GM19351 (cell line): Measurements from ENCODE around the gene SLC34A1.
"Not testable (repeated sequence)": the region's sequence is repeated elsewhere in the genome, so short reads cannot be mapped to it uniquely, and the experiment has no call there.

Experiments used
- ATAC-seq: cut with Tn5 transposase; IDR thresholded peaks from one replicate; pipeline ENCODE4 v1.9.1; 2021; ENCODE audit warnings: mild to moderate bottlenecking, moderate library complexity; ENCODE audit not compliant: unreplicated experiment

SLC34A1 gene

DNA sequence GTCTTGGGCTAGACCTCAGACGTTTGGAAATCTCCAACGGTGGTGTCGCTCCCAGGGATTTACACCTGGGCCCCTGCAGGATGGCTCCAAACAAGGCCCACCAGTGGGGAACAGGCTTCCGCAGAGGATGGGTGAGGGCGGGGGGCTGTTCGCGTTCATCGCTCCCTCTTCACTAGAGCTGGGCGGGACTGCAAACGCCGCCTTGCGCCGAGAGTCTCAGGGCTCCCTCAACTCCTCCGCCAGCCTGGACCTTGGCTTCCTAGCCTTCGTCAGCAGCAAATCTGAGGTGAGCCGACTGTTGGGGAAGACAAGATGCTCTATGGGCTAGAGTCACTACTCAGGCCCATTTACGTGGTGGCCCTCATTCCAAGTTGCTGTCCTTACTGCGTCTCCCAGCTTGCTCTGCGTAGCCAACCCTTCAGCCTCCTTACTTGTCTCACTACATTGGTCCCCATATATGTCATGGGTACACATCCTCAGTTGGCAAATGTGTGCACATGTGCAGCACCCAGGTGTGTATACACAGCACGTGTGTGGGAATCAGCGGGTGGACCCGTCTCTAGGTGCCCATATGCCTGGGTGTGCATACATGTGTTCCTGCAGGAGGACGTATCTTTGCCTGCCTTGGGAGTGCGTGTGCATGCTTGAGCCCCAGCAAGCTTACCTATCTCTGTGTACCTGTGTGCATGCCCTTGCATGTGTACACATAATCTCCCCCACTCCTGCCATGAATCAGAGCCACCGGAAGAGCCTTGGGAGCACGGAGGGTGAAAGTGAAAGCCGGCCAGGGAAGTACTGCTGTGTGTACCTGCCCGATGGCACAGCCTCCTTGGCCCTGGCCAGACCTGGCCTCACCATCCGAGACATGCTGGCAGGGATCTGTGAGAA is 16.0 kb upstream of the SLC34A1 start:
- ATAC-seq = no peak

DNA sequence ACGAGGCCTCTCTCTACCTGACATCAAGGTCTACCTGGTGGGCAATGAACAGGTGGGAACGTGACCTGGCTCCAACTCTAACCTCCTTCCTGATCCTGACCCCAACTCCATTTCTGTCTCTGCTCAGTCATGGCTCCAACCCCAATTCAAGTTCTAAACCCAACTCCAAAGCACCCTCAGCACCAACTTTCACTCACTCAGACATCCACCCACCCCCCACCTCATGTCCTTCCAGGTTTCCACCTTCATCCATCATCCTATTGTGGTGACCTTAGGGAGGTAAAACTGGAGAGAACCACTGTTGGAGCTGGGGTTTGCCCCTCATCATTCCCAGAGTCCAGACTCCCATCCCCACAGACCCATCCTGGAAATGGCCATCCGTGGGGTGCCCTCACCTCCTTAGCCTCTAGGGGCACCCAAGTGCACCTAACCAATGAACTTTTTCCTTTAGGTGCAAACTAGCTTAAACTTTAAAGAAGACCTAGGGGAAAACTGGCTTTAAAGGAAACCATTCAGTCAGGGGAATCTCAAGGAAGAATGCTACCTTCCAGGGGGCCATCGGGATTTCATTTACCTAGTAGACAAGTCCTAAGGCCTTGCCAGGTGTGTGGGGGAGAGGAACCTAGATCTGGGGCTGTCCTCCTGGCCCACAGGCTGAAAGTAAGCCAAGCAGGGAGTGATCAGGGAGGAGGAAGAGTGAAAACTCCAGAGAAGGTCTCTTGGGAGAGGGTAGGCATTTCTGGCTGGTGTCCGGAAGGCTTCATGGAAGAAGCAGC is 15.2 kb upstream of the SLC34A1 start:
- ATAC-seq = no peak

DNA sequence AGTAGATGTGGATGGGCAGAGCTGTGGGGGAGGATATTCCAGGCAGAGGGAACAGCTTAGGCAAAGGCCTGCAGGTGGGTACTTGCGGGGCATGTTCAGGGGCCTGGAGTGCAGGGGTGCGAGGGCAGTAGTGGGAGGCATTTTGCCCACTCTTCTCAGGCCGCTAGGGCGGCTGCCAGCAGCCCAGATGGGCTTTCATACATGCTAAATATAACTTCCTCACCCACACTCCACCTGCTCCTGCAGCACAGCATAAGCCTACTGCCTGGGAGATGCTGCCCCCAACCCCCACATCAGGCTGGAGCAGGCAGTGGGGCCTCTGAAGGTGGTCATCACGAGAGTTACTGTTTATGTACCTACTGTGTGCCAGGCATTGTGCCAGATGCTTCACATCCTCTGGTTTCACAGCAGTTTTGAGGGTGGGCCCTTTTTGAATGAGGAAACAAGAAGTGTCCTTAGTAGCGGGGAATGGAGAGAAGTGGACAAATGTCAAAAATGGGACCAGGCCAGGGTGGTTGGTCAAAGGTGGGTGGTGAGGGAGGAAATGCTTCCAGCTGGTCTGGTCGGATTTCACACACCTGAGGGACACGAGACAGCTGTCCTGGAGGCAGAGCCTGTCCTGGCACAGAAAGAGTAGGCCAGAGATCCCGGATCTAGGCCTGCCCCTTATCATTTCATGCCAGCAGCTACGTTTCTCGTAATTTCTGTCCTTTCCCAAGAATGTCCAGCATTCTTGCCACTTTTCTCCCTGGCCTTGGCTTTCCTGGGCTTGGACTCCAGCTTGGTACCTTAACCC is 14.4 kb upstream of the SLC34A1 start:
- no peak for ATAC-seq

DNA sequence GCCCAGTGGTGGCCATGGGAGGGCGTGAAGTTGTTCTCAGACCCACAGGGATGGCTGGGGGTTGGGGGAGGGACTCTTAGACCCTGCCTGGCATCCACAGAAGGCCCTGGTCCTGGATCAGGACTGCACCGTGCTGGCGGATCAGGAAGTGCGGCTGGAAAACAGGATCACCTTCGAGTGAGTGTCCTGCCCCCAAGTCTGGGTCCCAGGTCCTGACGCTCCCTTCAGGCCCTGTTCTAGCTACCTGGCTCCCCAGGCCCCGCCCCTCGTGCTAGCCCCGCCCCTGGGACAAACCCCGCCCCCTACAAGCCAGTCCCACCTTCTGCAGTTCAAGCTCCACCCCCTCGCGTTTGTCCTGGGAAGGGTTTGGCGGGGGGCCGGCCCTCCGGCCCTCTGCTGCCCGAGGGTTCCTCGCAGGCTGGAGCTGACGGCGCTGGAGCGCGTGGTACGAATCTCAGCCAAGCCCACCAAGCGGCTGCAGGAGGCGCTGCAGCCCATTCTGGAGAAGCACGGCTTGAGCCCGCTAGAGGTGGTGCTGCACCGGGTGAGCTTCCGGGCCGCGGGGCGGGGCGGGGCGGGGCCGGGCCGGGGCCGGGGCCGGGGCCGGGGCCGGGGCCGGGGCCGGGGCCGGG is 13.6 kb upstream of the SLC34A1 start:
- no peak for ATAC-seq

- no peak for ATAC-seq
Measured at GRCh38 chr5:177371120-177372033, 12.9 kb upstream of the SLC34A1 start.

- ATAC-seq = no peak
Measured at GRCh38 chr5:177372034-177372896, 12.0 kb upstream of the SLC34A1 start.

DNA sequence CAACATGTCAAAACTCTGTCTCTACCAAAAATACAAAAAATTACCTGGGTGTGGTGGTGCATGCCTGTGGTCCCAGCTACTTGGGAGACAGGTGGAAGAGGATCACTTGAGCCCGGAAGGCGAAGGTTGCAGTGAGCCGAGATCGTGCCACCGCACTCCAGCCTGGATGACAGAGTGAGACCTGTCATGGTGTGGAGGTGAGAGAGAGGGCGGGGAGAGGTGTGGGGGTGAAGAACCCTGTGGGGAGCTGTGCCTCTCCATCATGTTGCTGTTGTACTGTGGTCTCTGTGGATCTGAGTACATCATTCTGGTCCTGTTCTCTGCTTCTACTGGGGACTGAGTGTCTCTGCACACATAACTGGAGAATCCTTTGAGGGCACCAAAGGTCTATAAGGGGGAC is 11.3 kb upstream of the SLC34A1 start:
- ATAC-seq = no peak

DNA sequence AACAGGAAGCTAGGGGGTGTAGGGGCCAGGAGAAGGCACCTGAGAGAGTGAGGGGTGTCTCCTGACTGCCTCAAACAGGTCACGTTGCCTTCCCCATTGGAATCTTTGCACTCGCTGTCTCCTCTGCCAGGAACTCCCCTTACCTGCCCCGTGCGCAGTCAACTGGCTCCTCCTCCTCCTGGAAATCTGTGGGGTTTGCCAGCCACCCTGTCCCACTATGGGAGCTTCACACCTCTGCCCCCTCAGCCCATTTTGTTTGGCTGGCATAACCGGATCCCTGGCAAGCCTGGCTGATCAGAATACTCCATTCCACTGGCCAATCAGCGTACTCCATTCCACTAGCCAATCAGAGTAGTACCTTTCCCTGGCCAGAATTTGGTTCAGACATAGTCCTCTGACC is 10.4 kb upstream of the SLC34A1 start:
- ATAC-seq = no peak

DNA sequence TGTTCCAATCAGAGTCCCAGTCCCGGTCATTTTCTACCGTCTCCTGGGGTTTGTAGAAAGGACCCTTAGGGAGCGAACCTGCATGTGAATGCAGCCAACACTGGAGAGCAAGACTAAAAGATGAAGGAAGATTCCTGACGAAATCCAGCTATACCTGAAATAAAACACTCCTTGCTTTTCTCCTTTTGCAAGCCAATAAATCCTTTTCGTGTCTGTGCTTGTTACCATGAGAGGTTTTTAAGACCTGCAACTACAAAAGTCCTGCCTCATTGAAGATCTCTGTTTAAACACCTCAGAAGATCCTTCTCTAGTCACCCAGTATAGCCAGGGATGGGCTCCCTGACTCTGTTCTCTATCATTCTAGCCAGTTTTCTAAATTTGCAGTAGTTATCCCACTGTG is 10.0 kb upstream of the SLC34A1 start:
- ATAC-seq = no peak

- ATAC-seq = not testable (repeated sequence)
Measured at GRCh38 chr5:177375516-177375915, 8.7 kb upstream of the SLC34A1 start.

GRCh38 chr5:177376107-177376506 is 8.1 kb upstream of the SLC34A1 start:
- ATAC-seq = no peak

- no peak for ATAC-seq
Measured at GRCh38 chr5:177377851-177378776, 6.1 kb upstream of the SLC34A1 start.

GRCh38 chr5:177378884-177379883 is 5.0 kb upstream of the SLC34A1 start:
- no peak for ATAC-seq

- no peak for ATAC-seq
Measured at GRCh38 chr5:177380805-177381126, 3.5 kb upstream of the SLC34A1 start.

DNA sequence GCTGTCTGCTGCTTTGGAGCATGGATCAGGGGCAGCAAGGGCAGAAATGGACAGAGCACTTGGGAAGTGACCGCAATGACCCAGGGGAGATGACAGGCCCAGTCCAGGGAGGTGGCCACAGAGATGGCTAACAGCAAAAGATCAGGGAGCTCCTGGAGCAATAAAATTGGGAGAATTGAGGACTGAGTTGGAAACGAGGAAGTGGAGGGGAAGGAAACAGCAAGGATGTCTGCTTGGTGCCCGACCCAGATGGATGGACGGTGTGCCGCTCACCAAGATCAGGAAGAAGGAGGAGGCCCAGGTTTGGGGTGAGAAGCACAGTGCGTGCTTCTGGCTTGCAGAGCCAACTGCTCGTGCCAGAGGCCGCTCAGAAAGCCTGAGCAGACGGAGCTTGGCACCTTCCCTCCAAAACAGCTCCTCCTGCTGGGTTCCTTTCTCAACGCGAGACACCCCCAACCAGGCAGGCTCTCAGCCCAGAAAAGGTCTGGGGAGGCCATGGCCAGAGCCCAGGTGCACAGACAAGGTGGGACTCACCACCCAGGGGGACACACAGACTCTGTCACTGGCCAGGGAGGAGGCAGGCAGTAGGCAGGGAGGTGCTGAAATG is 1.7 kb upstream of the SLC34A1 start:
- no peak for ATAC-seq

GRCh38 chr5:177383181-177383580 is 1.1 kb upstream of the SLC34A1 start:
- no peak for ATAC-seq
